ENCODE measurements around the gene CBX8. TPM values are rescaled to one million over a fixed set of nuclear protein-coding genes. Genes with fewer than 3 reads are reported as not detected.

CBX8 gene
- total RNA-seq, 2 experiments from 2014 or later = 5.3 to 6.5 TPM

DNA sequence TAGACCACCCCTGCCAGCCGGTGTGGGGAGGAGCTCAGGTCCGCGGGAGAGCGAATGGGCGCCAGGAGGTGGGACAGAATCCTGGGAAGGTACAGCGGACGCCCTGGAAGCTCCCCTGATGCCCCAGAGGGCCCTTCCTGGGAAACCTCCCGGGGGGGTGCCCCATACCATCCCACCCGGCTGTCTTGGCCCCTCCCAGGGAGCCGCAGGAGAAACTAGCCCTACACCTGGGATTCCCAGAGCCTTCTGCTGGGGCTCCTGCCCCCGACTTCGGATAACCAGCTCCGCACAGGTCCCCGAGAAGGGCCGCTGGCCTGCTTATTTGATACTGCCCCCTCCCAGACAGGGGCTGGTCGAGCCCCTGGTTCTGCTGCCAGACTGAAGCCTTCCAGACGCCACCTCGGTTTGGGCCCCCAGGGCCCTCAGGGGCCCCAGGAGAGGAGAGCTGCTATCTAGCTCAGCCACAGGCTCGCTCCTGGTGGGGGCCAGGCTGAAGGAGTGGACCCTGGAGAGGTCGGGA is 45.3 kb upstream of the CBX8 start:
- intact Hi-C loops (cut with DNase I, micrococcal nuclease) = no loop called here
- H3K9me3 Mint-ChIP-seq = no peaks in the 10 kb centered on the region
- H3K9me3 ChIP-seq (ENCODE audit: control insufficient read depth in 1 of 2, insufficient read depth in 1 of 2, low read length in 2 of 2) = peaks cover 0 to 27% of the 10 kb centered on the region in 2 experiments
- DNase-seq (no peak), ATAC-seq (ENCODE audit: poor library complexity) (no peak)
- TF ChIP-seq, protein P1, sequence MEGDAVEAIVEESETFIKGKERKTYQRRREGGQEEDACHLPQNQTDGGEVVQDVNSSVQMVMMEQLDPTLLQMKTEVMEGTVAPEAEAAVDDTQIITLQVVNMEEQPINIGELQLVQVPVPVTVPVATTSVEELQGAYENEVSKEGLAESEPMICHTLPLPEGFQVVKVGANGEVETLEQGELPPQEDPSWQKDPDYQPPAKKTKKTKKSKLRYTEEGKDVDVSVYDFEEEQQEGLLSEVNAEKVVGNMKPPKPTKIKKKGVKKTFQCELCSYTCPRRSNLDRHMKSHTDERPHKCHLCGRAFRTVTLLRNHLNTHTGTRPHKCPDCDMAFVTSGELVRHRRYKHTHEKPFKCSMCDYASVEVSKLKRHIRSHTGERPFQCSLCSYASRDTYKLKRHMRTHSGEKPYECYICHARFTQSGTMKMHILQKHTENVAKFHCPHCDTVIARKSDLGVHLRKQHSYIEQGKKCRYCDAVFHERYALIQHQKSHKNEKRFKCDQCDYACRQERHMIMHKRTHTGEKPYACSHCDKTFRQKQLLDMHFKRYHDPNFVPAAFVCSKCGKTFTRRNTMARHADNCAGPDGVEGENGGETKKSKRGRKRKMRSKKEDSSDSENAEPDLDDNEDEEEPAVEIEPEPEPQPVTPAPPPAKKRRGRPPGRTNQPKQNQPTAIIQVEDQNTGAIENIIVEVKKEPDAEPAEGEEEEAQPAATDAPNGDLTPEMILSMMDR (IDR thresholded peaks at IDR 0.05) = no peak
- CTCF ChIA-PET = interaction anchor here (1.2 to 2.9 kb wide), 4 partner anchors 32 to 100 kb away, joined by 3 to 9 read pairs (median 4); no protein-coding TSS in a partner anchor
- no peaks in the 10 kb centered on the region for H3K36me3 ChIP-seq (ENCODE audit: insufficient read depth, low read length)
- H3K4me3 Mint-ChIP-seq = peak overlapping the region; percentile 78
- peaks cover 41 to 47% of the 10 kb centered on the region in 2 experiments for H3K27me3 ChIP-seq (ENCODE audit: control insufficient read depth in 1 of 2, insufficient read depth in 2 of 2, low read length in 2 of 2)
- H3K4me1 Mint-ChIP-seq (ENCODE audit: low read depth) = peaks cover 45% of the 10 kb centered on the region
- peak overlapping the region; percentile 9 for H3K4me3 ChIP-seq (ENCODE audit: low read length)
- POLR2A ChIA-PET = interaction anchor here (0.7 to 6.3 kb wide), 5 partner anchors 29 to 65 kb away, joined by 3 to 127 read pairs (median 4); partner anchors contain the start of gene CBX8
- peak overlapping the region; percentile 33 for H3K27ac Mint-ChIP-seq
- peaks cover 51% of the 10 kb centered on the region for H3K27me3 Mint-ChIP-seq
- H3K36me3 Mint-ChIP-seq (ENCODE audit: low read depth) = peaks cover 12% of the 10 kb centered on the region
- H3K4me1 ChIP-seq (ENCODE audit: insufficient read depth, low read length) = peaks cover 68% of the 10 kb centered on the region
- no peak overlapping the region for H3K27ac ChIP-seq (ENCODE audit: low read depth in 1 of 2, low read length in 2 of 2)

DNA sequence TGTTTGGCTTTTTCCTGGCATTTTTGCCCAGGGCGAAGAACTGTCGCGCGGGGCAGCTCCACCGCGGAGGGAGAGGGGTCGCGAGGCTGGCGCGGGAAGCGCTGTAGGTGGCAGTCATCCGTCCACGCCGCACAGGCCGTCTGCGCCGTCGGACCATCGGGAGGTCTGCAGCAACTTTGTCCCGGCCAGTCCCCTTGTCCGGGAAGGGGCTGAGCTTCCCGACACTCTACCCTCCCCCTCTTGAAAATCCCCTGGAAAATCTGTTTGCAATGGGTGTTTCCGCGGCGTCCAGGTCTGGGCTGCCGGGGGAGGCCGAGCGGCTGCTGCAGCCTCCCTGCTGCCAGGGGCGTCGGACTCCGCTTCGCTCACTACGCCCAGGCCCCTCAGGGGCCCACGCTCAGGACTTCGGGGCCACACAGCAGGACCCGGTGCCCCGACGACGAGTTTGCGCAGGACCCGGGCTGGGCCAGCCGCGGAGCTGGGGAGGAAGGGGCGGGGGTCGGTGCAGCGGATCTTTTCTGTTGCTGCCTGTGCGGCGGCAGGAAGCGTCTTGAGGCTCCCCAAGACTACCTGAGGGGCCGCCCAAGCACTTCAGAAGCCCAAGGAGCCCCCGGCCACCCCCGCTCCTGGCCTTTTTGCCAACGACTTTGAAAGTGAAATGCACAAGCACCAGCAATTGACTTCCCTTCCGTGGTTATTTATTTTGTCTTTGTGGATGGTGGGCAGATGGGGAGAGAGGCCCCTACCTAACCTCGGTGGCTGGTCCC is 44.7 kb upstream of the CBX8 start:
- Histone ChIP-seq H3K4me3 (ENCODE audit: low read length) (no peak overlapping the region), H3K4me1 (ENCODE audit: insufficient read depth, low read length) (peaks cover 75% of the 10 kb centered on the region), H3K27me3 (ENCODE audit: control insufficient read depth in 1 of 2, insufficient read depth in 2 of 2, low read length in 2 of 2) (peaks cover 37 to 47% of the 10 kb centered on the region in 2 experiments), H3K27ac (ENCODE audit: low read depth in 1 of 2, low read length in 2 of 2) (no peak overlapping the region), H3K36me3 (ENCODE audit: insufficient read depth, low read length) (no peaks in the 10 kb centered on the region), H3K9me3 (ENCODE audit: control insufficient read depth in 1 of 2, insufficient read depth in 1 of 2, low read length in 2 of 2) (peaks cover 0 to 27% of the 10 kb centered on the region in 2 experiments)
- intact Hi-C loops (cut with DNase I, micrococcal nuclease) = no loop called here
- DNase-seq (peak in 4 of 14 experiments; percentile 43 to 58 (median 52)), ATAC-seq (ENCODE audit: poor library complexity) (no peak)
- TF ChIP-seq, protein P1 (IDR thresholded peaks at IDR 0.05) = no peak
- peak overlapping the region; percentile 80 for H3K4me3 Mint-ChIP-seq
- H3K9me3 Mint-ChIP-seq = no peaks in the 10 kb centered on the region
- peaks cover 51% of the 10 kb centered on the region for H3K27me3 Mint-ChIP-seq
- H3K27ac Mint-ChIP-seq = peak overlapping the region; percentile 33
- H3K4me1 Mint-ChIP-seq (ENCODE audit: low read depth) = peaks cover 48% of the 10 kb centered on the region
- CTCF ChIA-PET = interaction anchor here (0.7 to 2.9 kb wide), 8 partner anchors 10 to 156 kb away, joined by 3 to 14 read pairs (median 6); partner anchors contain the start of gene CBX2
- H3K36me3 Mint-ChIP-seq (ENCODE audit: low read depth) = peaks cover 16% of the 10 kb centered on the region
- POLR2A ChIA-PET = interaction anchor here (0.7 to 6.3 kb wide), 7 partner anchors 29 to 155 kb away, joined by 3 to 127 read pairs (median 4); partner anchors contain the start of genes CBX2 and CBX8

- peaks cover 5% of the 10 kb centered on the region for H3K36me3 ChIP-seq (ENCODE audit: insufficient read depth, low read length)
- H3K27ac ChIP-seq (ENCODE audit: low read depth in 1 of 2, low read length in 2 of 2) = no peak overlapping the region
- POLR2A ChIA-PET = interaction anchor here (1.1 to 6.3 kb wide), 9 partner anchors 9 to 260 kb away, joined by 4 to 127 read pairs (median 10); partner anchors contain the start of genes CBX2, CBX8 and GAA
- Mint-ChIP-seq H3K9me3 (no peaks in the 10 kb centered on the region), H3K27ac (peak overlapping the region; percentile 51), H3K27me3 (peaks cover 48% of the 10 kb centered on the region), H3K4me3 (peak overlapping the region; percentile 80), H3K36me3 (ENCODE audit: low read depth) (peaks cover 19% of the 10 kb centered on the region), H3K4me1 (ENCODE audit: low read depth) (peaks cover 46% of the 10 kb centered on the region)
- peaks cover 81% of the 10 kb centered on the region for H3K4me1 ChIP-seq (ENCODE audit: insufficient read depth, low read length)
- TF ChIP-seq, protein P1 (IDR thresholded peaks at IDR 0.05) = no peak
- intact Hi-C loops (cut with DNase I, micrococcal nuclease) = no loop called here
- CTCF ChIA-PET = interaction anchor here (0.7 to 2.9 kb wide), 9 partner anchors 10 to 156 kb away, joined by 3 to 14 read pairs (median 6); partner anchors contain the start of genes CBX2 and CBX8
- peaks cover 0 to 27% of the 10 kb centered on the region in 2 experiments for H3K9me3 ChIP-seq (ENCODE audit: control insufficient read depth in 1 of 2, insufficient read depth in 1 of 2, low read length in 2 of 2)
- ATAC-seq (ENCODE audit: poor library complexity) (no peak), DNase-seq (no peak)
- peak overlapping the region; percentile 14 for H3K4me3 ChIP-seq (ENCODE audit: low read length)
- H3K27me3 ChIP-seq (ENCODE audit: control insufficient read depth in 1 of 2, insufficient read depth in 2 of 2, low read length in 2 of 2) = peaks cover 37 to 47% of the 10 kb centered on the region in 2 experiments
Observed at GRCh38 chr17:79840989-79841286, 44.1 kb upstream of the CBX8 start.
